HEK293 (cell line): ENCODE measurements around the gene VAV3.

ENCODE experiments used
- HOXC10 ChIP-seq: sonication (generic); formaldehyde crosslinking; IDR thresholded peaks from 2 replicates; pipeline ENCODE4 v1.8.1; 2023; ENCODE audit warnings: mild to moderate bottlenecking, missing genetic modification reagents
- TCF7L2 ChIP-seq: IDR thresholded peaks from 2 replicates; pipeline ENCODE4 v1.6.1; 2011; ENCODE audit warnings: low read depth, mild to moderate bottlenecking, inconsistent platforms, low read length, moderate library complexity, borderline replicate concordance
- YY1 ChIP-seq: fragments of 450-650 bp; formaldehyde crosslinking; IDR thresholded peaks from 2 replicates; pipeline ENCODE4 v1.5.1; 2018; ENCODE audit warnings: missing biosample characterization, missing genetic modification characterization
- ZFP69B ChIP-seq: fragments of 450-650 bp; formaldehyde crosslinking; IDR thresholded peaks from 2 replicates; pipeline ENCODE4 v1.5.1; 2016; ENCODE audit warnings: missing biosample characterization, missing genetic modification characterization
- TF ChIP-seq, protein P1 (sequence below): fragments of 450-650 bp; formaldehyde crosslinking; IDR thresholded peaks from 2 replicates; pipeline ENCODE4 v1.5.1; 2016; ENCODE audit warnings: missing biosample characterization, missing genetic modification characterization

DNA sequence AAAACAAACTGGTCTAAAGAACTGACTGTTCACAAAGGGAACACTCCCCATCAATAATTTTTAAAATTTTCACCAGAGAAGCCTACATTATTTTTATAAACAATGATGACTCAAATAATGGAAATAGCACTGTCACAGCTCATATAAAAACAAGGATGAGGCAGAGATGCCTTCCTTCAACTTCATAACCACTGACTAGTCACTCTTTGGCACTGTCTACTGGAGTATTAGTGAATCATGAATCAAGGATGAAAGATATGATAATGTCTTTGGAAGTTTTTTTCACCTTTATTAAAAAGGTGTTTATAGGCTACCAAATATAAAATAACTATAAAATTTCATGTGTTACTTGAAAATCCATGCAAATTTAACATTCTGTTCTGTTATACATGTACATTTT is 316.9 kb downstream of the VAV3 start:
- no peak for TF ChIP-seq TCF7L2
- TF ChIP-seq YY1 (tag by site-specific recombination) = no peak
- no peak for TF ChIP-seq ZFP69B (tag by site-specific recombination)
- TF ChIP-seq, protein P1, sequence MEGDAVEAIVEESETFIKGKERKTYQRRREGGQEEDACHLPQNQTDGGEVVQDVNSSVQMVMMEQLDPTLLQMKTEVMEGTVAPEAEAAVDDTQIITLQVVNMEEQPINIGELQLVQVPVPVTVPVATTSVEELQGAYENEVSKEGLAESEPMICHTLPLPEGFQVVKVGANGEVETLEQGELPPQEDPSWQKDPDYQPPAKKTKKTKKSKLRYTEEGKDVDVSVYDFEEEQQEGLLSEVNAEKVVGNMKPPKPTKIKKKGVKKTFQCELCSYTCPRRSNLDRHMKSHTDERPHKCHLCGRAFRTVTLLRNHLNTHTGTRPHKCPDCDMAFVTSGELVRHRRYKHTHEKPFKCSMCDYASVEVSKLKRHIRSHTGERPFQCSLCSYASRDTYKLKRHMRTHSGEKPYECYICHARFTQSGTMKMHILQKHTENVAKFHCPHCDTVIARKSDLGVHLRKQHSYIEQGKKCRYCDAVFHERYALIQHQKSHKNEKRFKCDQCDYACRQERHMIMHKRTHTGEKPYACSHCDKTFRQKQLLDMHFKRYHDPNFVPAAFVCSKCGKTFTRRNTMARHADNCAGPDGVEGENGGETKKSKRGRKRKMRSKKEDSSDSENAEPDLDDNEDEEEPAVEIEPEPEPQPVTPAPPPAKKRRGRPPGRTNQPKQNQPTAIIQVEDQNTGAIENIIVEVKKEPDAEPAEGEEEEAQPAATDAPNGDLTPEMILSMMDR = no peak
- no peak for TF ChIP-seq HOXC10
